ENCODE measurements around the gene TMPRSS12. TPM values are rescaled to one million over a fixed set of nuclear protein-coding genes. Genes with fewer than 3 reads are reported as not detected.

TMPRSS12 gene
- total RNA-seq, 6 experiments from 2014 or later, result not detected

Small RNA genes within 50 kb of the gene (small RNA-seq; reads per million reads assigned to genes)
- 0 reads per million in 2 experiments for gene AC013244.2
- gene RN7SL519P, result 0 reads per million in 2 experiments

Other genes with a start within 250 kb of the TMPRSS12 start
- gene ATF1, start 78.8 kb upstream of the TMPRSS12 start, total RNA-seq, result 10 to 100 TPM in 5 of 6 experiments, 1 to 10 TPM in 1; 7.3 to 19.9 (median 13.4) TPM
- not detected for gene HIGD1C, start 109.6 kb downstream of the TMPRSS12 start, total RNA-seq
- 10 to 100 TPM; 27.8 to 51.6 (median 34.2) TPM for gene SLC11A2, start 183.5 kb downstream of the TMPRSS12 start, total RNA-seq
- 10 to 100 TPM; 22.1 to 35.6 (median 30.4) TPM for gene LETMD1, start 205.4 kb downstream of the TMPRSS12 start, total RNA-seq
- 1 to 10 TPM; 5.2 to 9.4 (median 6.7) TPM for gene CSRNP2, start 240.7 kb downstream of the TMPRSS12 start, total RNA-seq